HCT116 (cell line): ENCODE results near the gene SPDEF.

ENCODE experiments used
- CBX3 ChIP-seq: IDR thresholded peaks from 2 replicates; pipeline ENCODE4 v1.6.1; 2012; ENCODE audit warnings: low read depth
- CTCF ChIP-seq, 3 experiments: fragments of 200-600 bp in 1 of 3; sonication (generic) in 1 of 3; IDR thresholded peaks in 2 of 3; conservative IDR thresholded peaks in 1 of 3; 2 replicates each; pipeline ENCODE4 v1.5.1; 2012 to 2017; ENCODE audit warnings: low read depth in 2 of 3, low read length in 2 of 3, antibody characterized with exemption in 1 of 3, borderline replicate concordance in 1 of 3, control low read depth in 1 of 3, mild to moderate bottlenecking in 1 of 3, mixed read lengths in 1 of 3, mixed run types in 1 of 3, moderate library complexity in 1 of 3; ENCODE audit not compliant: insufficient read depth in 1 of 3
- EZH2 ChIP-seq: fragments of 200-600 bp; sonication (generic); IDR thresholded peaks from 2 replicates; pipeline ENCODE4 v1.6.1; 2017; ENCODE audit warnings: antibody characterized with exemption, mixed run types
- JUND ChIP-seq: IDR thresholded peaks from 2 replicates; pipeline ENCODE4 v1.6.1; 2012
- MAX ChIP-seq: IDR thresholded peaks from 2 replicates; pipeline ENCODE4 v1.6.1; 2012
- RAD21 ChIP-seq: IDR thresholded peaks from 2 replicates; pipeline ENCODE4 v1.6.1; 2012; ENCODE audit warnings: low read depth, mild to moderate bottlenecking
- TCF7L2 ChIP-seq: IDR thresholded peaks from 2 replicates; pipeline ENCODE4 v1.7.0; 2011; ENCODE audit warnings: borderline replicate concordance, inconsistent platforms; ENCODE audit not compliant: insufficient read depth, insufficient read length; ENCODE audit errors: extremely low read depth
- ZNF274 ChIP-seq: fragments of 200-500 bp; sonication (Bioruptor generic); IDR thresholded peaks from 2 replicates; pipeline ENCODE4 v1.6.1; 2014; ENCODE audit warnings: mild to moderate bottlenecking, low read depth, low read length, inconsistent platforms

GRCh38 chr6:34520645-34521462 lies 35.3 kb downstream of the SPDEF start:
- TF ChIP-seq CTCF (IDR thresholded peaks at IDR 0.05 in 2 of 3, conservative IDR thresholded peaks at IDR 0.05 in 1 of 3; ENCODE audit: borderline replicate concordance in 1 of 3, insufficient read depth in 1 of 3, low read depth in 2 of 3, low read length in 2 of 3) = no peak
- no peak for TF ChIP-seq TCF7L2
- no peak for TF ChIP-seq ZNF274
- TF ChIP-seq CBX3 = no peak
- TF ChIP-seq MAX = no peak
- TF ChIP-seq EZH2 = no peak
- TF ChIP-seq JUND = no peak
- TF ChIP-seq RAD21 = no peak
